ENCODE data around the gene FERMT1. TPM values are rescaled to one million over a fixed set of nuclear protein-coding genes. Genes with fewer than 3 reads are reported as not detected.

FERMT1 gene
- total RNA-seq, 1 experiment from 2014 or later: 0.95 TPM

GRCh38 chr20:6091661-6092060 is 31.2 kb downstream of the FERMT1 start:
- in situ Hi-C loops (cut with HindIII; ENCODE audit: low pct_unique_long_range_greater_than_20kb, low sequenced_read_pairs): no loop called here

GRCh38 chr20:6086868-6087267 is 36.0 kb downstream of the FERMT1 start:
- Histone ChIP-seq H3K27me3 (ENCODE audit: control insufficient read depth, insufficient read depth, low read length) (no peaks in the 10 kb centered on the region), H3K4me3 (ENCODE audit: low read depth in 2 of 2, low read length in 2 of 2) (no peak overlapping the region), H3K36me3 (ENCODE audit: control insufficient read depth, insufficient read depth, low read length) (no peaks in the 10 kb centered on the region), H3K9me3 (ENCODE audit: control insufficient read depth, insufficient read depth, low read depth, low read length) (no peaks in the 10 kb centered on the region), H3K4me1 (ENCODE audit: control insufficient read depth, insufficient read depth, low read length) (no peaks in the 10 kb centered on the region), H3K27ac (ENCODE audit: low read length) (no peak overlapping the region)
- intact Hi-C loops (cut with micrococcal nuclease; ENCODE audit: unreplicated experiment): no loop called here
- DNase-seq (ENCODE audit: low read depth, low spot score) (no peak), ATAC-seq (no peak)
- ChIA-PET CTCF (no interaction called here), POLR2A (no interaction called here)
- in situ Hi-C loops (cut with HindIII; ENCODE audit: low pct_unique_long_range_greater_than_20kb, low sequenced_read_pairs): no loop called here
- BruUV-seq (replicated peaks): no TSS peak
- TF ChIP-seq REST (IDR thresholded peaks at IDR 0.05; ENCODE audit: insufficient read depth in 1 of 2, low read depth in 2 of 2, low read length in 1 of 2) (no peak), CTCF (IDR thresholded peaks at IDR 0.05) (no peak), TCF7L2 (IDR thresholded peaks at IDR 0.05; ENCODE audit: low read depth, low read length) (no peak), POLR2AphosphoS5 (IDR thresholded peaks at IDR 0.05; ENCODE audit: low read depth, low read length) (no peak), SIN3A (IDR thresholded peaks at IDR 0.05; ENCODE audit: borderline replicate concordance, insufficient read depth, low read depth, low read length) (no peak)

More at GRCh38 chr20:6091661-6092060, 31.2 kb downstream of the FERMT1 start:
- Histone ChIP-seq H3K27ac (ENCODE audit: low read length) (no peak overlapping the region), H3K27me3 (ENCODE audit: control insufficient read depth, insufficient read depth, low read length) (peaks cover 4% of the 10 kb centered on the region; the same call in 1 of the 2 replicates), H3K4me1 (ENCODE audit: control insufficient read depth, insufficient read depth, low read length) (no peaks in the 10 kb centered on the region), H3K36me3 (ENCODE audit: control insufficient read depth, insufficient read depth, low read length) (no peaks in the 10 kb centered on the region), H3K9me3 (ENCODE audit: control insufficient read depth, insufficient read depth, low read depth, low read length) (no peaks in the 10 kb centered on the region), H3K4me3 (ENCODE audit: low read depth in 2 of 2, low read length in 2 of 2) (no peak overlapping the region)
- no peak for ATAC-seq
- intact Hi-C loops (cut with micrococcal nuclease; ENCODE audit: unreplicated experiment): no loop called here
- TF ChIP-seq REST (IDR thresholded peaks at IDR 0.05; ENCODE audit: insufficient read depth in 1 of 2, low read depth in 2 of 2, low read length in 1 of 2) (no peak), CTCF (IDR thresholded peaks at IDR 0.05) (no peak), POLR2AphosphoS5 (IDR thresholded peaks at IDR 0.05; ENCODE audit: low read depth, low read length) (no peak), TCF7L2 (IDR thresholded peaks at IDR 0.05; ENCODE audit: low read depth, low read length) (no peak), SIN3A (IDR thresholded peaks at IDR 0.05; ENCODE audit: borderline replicate concordance, insufficient read depth, low read depth, low read length) (no peak)
- no TSS peak for BruUV-seq (replicated peaks)
- DNase-seq (ENCODE audit: low read depth, low spot score): no peak
- POLR2A ChIA-PET: no interaction called here
- CTCF ChIA-PET: no interaction called here
